HG03354 (cell line): ENCODE data around the gene MUSTN1.

Source experiments
- ATAC-seq: cut with Tn5 transposase; IDR thresholded peaks from one replicate; pipeline ENCODE4 v1.9.1; 2021; ENCODE audit warnings: mild to moderate bottlenecking; ENCODE audit not compliant: unreplicated experiment, poor library complexity, severe bottlenecking

MUSTN1 gene

DNA sequence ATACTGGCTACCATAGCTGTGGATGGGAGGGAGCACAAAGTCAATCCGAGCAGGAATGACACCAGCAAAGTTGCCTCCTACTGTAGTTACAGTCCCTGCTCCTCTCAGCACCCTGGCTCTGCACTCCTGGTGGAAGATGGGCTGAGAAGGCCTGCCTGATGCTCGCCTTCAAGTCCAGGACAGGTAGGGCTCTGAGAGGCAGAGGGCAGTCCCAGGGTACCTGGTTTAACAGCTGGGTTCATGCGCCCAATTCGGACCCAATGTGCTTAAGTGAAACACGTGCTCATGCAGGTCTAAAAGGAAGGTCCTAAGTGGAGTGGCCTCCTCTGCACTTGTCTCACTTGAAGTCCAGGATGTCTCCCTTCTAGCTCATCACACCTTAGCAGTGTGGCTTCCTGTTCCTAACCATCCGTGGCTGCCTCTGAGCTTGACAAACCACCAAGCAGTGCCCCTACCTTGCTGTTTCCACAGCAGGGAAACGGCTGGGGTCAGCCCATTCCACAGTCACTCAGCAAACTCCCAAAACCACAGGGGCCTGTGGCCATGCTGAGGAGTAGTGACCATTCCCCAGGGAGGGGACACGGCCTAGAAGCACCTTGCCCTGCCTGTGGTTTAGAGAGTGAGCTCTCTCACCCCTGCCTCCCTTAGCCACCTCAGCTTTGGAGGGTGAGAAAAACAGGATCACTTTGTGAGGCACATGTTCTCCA is 3.9 kb upstream of the MUSTN1 start:
- ATAC-seq = no peak

GRCh38 chr3:52836986-52837385 is 2.2 kb upstream of the MUSTN1 start:
- ATAC-seq = no peak

GRCh38 chr3:52836471-52836845 is 1.6 kb upstream of the MUSTN1 start:
- no peak for ATAC-seq

DNA sequence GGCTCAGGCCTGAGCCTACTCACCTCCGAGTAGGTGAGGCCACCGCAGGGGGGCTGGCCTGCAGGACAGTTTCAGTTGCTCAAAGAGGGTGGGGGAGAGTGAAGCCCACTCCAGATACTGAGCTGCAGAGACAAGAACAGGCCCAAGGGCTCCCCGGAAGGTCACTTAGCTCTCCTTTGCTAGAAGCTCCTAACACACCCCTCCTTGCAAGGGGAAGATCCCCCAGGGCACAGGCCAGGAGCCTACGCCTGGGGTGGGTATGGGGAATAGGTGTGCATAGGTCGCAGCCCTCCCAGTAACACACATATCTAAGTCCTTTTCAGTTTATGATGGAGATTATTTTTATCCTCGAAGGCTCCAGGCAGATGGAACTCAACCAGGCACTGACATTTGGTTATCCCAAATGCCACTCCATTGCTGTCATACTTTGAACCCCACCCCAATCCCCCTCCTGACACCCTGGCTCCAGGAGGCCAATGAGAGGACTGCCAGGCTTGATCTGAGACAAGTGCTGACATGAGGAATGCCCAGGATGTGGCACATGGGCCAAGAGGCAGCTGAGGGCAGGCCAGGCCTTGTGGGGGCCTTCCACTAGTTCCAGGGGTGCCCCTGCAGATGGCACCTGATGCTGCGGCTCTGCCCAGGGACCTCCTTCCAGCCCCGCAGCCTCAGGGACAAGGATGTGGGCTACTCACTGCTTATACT is 1.1 kb upstream of the MUSTN1 start:
- no peak for ATAC-seq

- no peak for ATAC-seq
These were observed 1.6 kb downstream of the MUSTN1 start for GRCh38 chr3:52833202-52833601.

GRCh38 chr3:52831500-52832301 is 3.1 kb downstream of the MUSTN1 start:
- ATAC-seq = no peak

DNA sequence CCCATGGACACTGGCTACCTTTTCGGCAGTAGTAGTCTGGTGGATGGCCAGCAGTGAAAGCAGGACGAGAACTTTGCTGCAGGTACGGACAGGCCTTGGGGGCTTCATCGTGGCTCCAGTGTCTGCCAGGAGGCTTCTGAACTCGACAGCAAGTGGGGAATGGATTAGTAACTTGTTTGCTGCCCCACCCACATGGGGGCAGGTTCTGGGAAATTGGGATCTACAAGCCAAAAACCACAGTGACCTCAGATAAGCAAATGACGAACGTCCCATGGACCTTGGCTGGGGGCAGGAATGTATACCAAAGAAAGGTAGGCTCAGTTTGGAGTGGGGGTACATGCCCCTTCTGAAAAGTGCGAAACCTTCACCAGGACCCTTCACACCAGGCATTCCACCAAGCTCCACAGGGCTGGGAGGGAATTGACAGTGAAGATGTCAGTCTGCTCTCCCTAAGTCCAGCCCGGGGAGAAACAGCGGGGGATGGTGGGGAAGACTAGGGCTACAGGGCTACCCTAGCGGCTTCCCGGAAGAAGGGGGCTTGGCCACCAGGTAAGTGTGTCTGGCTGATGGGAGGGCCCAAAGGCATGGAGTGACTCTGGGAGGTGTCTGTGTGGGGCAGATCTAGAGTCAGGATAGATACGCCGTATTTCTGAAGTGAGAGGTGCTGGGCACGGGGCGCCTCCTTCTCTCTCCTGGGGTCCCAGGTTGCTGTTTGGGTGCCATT is 4.1 kb downstream of the MUSTN1 start, which contains the start of gene ITIH4:
TSS of gene ITIH4 (minus strand) at position 138 of the 724 bp plus-strand sequence. CDS start at position 108, 30 bp downstream.
- ATAC-seq = no peak

DNA sequence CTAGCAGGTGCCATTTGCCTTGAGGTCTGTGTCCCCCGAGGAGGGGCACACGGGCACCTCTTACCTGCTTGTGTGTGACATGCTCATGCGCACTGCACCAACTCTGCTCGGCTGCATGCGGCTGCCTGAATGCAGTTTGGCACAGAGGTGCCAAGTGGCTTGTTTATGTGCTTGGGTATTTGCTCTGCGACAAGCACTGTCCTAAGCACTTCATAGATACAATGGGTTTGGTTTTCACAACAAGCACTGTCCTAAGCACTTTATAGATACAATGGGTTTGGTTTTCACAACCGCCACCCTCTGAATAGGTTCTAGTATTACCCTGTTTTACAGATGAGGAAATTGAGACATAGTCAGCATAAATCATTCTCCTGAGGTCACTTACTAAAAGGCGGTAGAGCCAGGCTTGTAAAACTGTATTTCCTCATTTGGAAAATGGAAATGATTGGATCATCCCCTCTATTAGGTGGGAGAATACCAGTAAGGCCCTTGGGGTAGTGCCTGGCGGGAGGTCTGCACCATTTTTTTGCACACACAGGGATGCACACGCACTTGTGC is 4.8 kb downstream of the MUSTN1 start:
- no peak for ATAC-seq

DNA sequence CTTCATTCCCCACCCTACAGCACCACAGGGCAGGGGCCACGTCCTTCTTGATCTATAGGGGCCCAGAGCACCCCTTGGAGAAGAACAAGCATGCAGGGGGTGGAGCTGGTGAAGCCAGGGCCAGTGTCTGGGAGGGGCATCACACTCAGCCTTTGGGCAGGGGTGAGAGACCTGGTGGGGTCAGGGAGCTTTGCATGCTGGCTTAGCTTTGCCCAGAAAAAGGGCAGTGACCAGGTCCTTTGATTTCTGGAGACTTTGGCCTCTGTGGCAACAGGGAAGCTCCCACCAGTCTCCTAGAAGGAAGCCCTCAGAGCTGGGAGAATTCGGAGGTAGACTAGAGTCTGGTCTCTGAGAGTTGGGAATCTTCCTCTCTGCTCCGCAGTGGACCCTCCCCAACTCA is 5.3 kb downstream of the MUSTN1 start:
- no peak for ATAC-seq

DNA sequence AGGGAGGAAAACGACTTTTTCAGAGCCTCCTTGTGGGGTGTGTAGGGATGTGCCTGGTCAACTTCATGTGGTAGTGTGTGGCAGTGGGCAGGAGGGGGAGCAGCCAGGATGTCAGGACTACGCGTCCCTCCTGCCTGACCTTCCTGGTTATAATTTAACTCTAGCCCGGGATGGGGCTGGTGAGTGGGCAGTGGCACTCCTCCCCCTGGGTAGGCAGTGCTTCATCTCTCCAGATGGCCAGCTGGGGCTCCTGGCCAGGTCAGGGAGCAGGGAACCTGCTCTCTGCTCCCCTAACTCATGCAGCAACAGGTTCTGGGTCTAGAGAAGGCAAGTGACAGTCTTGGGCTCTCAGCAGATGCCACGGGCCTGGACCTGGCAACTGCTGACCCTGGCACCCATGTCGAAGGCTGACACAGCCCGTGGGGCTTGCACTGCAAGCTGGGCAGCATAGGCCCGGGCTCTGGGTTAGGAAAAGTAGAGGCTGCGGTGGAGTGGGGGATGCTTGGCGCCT is 6.9 kb downstream of the MUSTN1 start:
- ATAC-seq = no peak

GRCh38 chr3:52827441-52827840 is 7.4 kb downstream of the MUSTN1 start:
- no peak for ATAC-seq

GRCh38 chr3:52824037-52824436 is 10.8 kb downstream of the MUSTN1 start:
- ATAC-seq = no peak

GRCh38 chr3:52822363-52822762 is 12.5 kb downstream of the MUSTN1 start:
- ATAC-seq = no peak

DNA sequence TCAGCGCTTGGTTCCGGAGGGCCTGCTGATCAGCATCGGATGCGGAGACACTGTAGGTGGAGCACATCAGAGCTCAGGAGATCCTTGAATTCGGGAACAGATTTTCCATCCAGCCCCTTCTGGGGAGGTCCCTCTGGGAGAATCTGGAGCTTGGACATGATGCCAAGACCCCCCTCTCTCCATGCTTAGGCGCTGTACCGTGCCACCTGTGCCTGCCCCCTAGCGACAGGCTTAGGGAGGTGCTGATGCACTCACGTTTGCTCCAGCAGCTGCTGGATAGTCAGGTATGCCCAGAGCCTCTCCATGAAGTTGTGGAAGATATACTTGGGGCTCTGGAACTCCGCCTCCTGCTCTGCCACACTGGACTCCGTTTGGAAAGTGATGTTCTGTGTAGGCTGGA is 14.1 kb downstream of the MUSTN1 start:
- ATAC-seq = no peak

DNA sequence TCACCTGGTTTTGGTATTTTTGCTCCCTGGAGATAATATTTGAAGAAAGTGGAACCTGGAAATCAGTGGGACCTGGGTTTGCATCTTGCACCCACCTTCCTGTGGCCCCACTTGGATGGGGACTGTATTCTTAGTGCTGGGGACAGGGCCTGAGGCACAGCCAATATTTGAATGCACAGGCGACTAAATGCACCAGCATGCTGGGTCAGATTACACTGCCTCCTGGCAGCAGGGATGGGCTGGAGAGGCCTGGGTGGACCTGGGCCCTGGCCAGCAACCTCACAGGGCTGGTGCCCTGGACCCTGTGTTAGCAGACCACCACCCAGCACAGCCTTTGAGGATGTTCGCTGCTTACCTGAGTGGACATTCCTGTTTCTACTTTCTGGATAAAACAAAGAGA is 14.9 kb downstream of the MUSTN1 start:
- no peak for ATAC-seq

GRCh38 chr3:52817860-52818259 is 17.0 kb downstream of the MUSTN1 start:
- no peak for ATAC-seq

- ATAC-seq = no peak
These were observed 17.6 kb downstream of the MUSTN1 start for GRCh38 chr3:52817221-52817620.

GRCh38 chr3:52816654-52817053 is 18.2 kb downstream of the MUSTN1 start:
- no peak for ATAC-seq

DNA sequence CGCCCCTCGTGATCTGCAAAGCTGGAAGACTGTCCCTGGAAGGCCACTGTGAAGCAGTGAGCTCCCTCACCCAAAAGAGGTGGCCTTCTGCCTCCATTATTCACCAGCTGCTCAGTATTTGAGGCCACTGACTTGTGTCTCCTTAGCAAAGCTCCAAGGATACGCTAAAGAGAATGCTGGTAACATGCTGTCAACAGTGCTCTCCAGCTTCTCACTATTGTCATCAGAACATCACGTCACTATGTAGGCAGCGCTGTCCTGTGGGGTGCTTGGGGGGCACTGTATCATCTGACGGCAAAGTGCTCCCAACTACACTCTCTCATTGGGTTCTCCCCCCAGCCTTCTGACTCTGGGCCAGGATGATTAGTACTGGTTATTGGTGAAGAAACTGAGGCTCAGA is 18.6 kb downstream of the MUSTN1 start:
- ATAC-seq = no peak

DNA sequence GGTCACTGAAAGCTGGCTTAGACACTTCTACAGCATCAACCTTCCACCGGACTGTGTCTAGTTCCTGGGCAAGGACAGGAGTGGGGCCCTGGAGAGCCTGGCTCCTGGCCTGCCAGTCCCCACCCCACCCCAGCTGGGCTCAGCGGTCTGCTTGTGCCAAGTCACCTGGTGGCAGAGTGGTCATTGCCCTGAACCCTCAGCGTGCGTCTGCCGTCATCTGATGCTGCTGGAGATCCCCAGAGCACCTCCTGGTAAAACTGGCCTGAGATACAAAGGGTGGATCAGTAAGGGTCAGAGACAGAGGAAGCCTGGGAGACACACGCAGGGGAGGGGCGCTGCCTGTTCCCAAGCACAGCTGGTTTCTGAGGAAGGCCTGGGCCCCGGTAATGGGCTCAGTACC is 21.0 kb downstream of the MUSTN1 start:
- ATAC-seq = no peak
